Stimulated activated CD8-positive, alpha-beta memory T cell treated with anti-CD3 and anti-CD28 coated beads, Interleukin-12 subunit alpha, Interleukin-12 subunit beta, amount 100 ng/mL, for 4 hours (primary cell): Measurements from ENCODE around the gene CT45A5.
A peak's percentile ranks its signal among the peaks of the same experiment; 100 is the strongest.
"Not testable (repeated sequence)": the region's sequence is repeated elsewhere in the genome, so short reads cannot be mapped to it uniquely, and the experiment has no call there.

Source experiments
- DNase-seq: peaks from one replicate; pipeline ENCODE4 v3.0.0-alpha.2; 2020; ENCODE audit warnings: low read depth

CT45A5 gene

GRCh38 chrX:135785403-135785802 is at the start of gene CT45A5:
CT45A5 (minus strand) TSS chrX:135785503; CDS start chrX:135781729, 3,774 bp downstream.
- DNase-seq = not testable (repeated sequence)

- DNase-seq = not testable (repeated sequence)
These were observed 34.6 kb upstream of the CT45A5 start, which contains the start of gene CT45A2 for GRCh38 chrX:135819912-135820311. CT45A2 (minus strand) TSS chrX:135820012; CDS start chrX:135816265, 3,747 bp downstream.

GRCh38 chrX:135802687-135803086 is 17.4 kb upstream of the CT45A5 start, which contains the start of gene CT45A6:
CT45A6 (minus strand) TSS chrX:135802787; CDS start chrX:135798993, 3,794 bp downstream.
- DNase-seq = not testable (repeated sequence)

GRCh38 chrX:135768091-135768490 is 17.2 kb downstream of the CT45A5 start, which contains the start of gene CT45A3:
CT45A3 (minus strand) TSS chrX:135768191; CDS start chrX:135764444, 3,747 bp downstream.
- not testable (repeated sequence) for DNase-seq

GRCh38 chrX:135744739-135745138 is 40.6 kb downstream of the CT45A5 start:
- not testable (repeated sequence) for DNase-seq

GRCh38 chrX:135741192-135741715 is 44.0 kb downstream of the CT45A5 start:
- no peak for DNase-seq

GRCh38 chrX:135740681-135741149 is 44.6 kb downstream of the CT45A5 start:
- DNase-seq = peak; percentile 0

- DNase-seq = no peak
These were observed 47.8 kb downstream of the CT45A5 start for GRCh38 chrX:135737366-135738071.

GRCh38 chrX:135734666-135735065 is 50.6 kb downstream of the CT45A5 start:
- not testable (repeated sequence) for DNase-seq
